SU-DHL-6 (cell line): ENCODE data around the gene NEBL.

Experiments used
- H2AFZ ChIP-seq: fragments of 200-600 bp; sonication (generic); 2 replicates; pipeline ENCODE4 v1.6.1; 2014; ENCODE audit warnings: low read depth, mild to moderate bottlenecking, moderate library complexity, mixed read lengths, antibody characterized with exemption, low read length; ENCODE audit not compliant: severe bottlenecking
- H3F3A ChIP-seq: fragments of 200-600 bp; shearing (Covaris generic); 2 replicates; pipeline ENCODE4 v1.6.0; 2016; ENCODE audit warnings: antibody characterized with exemption, mild to moderate bottlenecking; ENCODE audit not compliant: insufficient read depth
- H3K27ac ChIP-seq: fragments of 200-600 bp; sonication (generic); 2 replicates; pipeline ENCODE4 v1.5.1; 2016; ENCODE audit warnings: low read depth, mild to moderate bottlenecking, low read length, moderate library complexity, mixed read lengths
- H3K27me3 ChIP-seq: fragments of 200-600 bp; sonication (generic), shearing (Covaris generic); 2 replicates; pipeline ENCODE4 v1.6.0; 2014; ENCODE audit warnings: mild to moderate bottlenecking, low read length
- H3K36me3 ChIP-seq: fragments of 200-600 bp; sonication (generic); 2 replicates; pipeline ENCODE4 v1.6.1; 2014; ENCODE audit warnings: mild to moderate bottlenecking, low read length, mixed read lengths
- H3K4me2 ChIP-seq: fragments of 300-600, 200-600 bp; shearing (Covaris generic), sonication (generic); 2 replicates; pipeline ENCODE4 v1.6.0; 2014; ENCODE audit warnings: low read length, low read depth, mild to moderate bottlenecking; ENCODE audit not compliant: poor library complexity, severe bottlenecking
- H3K4me3 ChIP-seq: fragments of 200-600 bp; sonication (generic); 2 replicates; pipeline ENCODE4 v1.5.1; 2014; ENCODE audit warnings: antibody characterized with exemption, low read length, mild to moderate bottlenecking, mixed read lengths; ENCODE audit not compliant: insufficient read depth, poor library complexity, severe bottlenecking
- H3K79me2 ChIP-seq: fragments of 200-600 bp; sonication (generic); 2 replicates; pipeline ENCODE4 v1.6.1; 2014; ENCODE audit warnings: mild to moderate bottlenecking, low read length, moderate library complexity; ENCODE audit not compliant: insufficient read depth
- H3K9ac ChIP-seq: fragments of 200-600 bp; sonication (generic); 2 replicates; pipeline ENCODE4 v1.7.0; 2014; ENCODE audit warnings: mild to moderate bottlenecking, low read length
- H3K9me2 ChIP-seq: fragments of 200-600 bp; sonication (generic); replicated peaks from 2 replicates; pipeline ENCODE4 v1.6.1; 2014; ENCODE audit warnings: low read length; ENCODE audit not compliant: insufficient read depth
- H3K9me3 ChIP-seq: fragments of 200-600 bp; sonication (generic); 2 replicates; pipeline ENCODE4 v1.6.1; 2014; ENCODE audit warnings: low read length, mixed read lengths; ENCODE audit not compliant: insufficient read depth
- H4K20me1 ChIP-seq: fragments of 200-600 bp; sonication (generic); 2 replicates; pipeline ENCODE4 v1.6.1; 2014; ENCODE audit warnings: low read depth, mild to moderate bottlenecking, antibody characterized with exemption, low read length, moderate library complexity, mixed read lengths
- EZH2phosphoT487 ChIP-seq: fragments of 200-600 bp; sonication (generic), shearing (Covaris generic); conservative IDR thresholded peaks from 2 replicates; pipeline ENCODE4 v1.6.1; 2018; ENCODE audit warnings: mild to moderate bottlenecking, antibody characterized with exemption, low read length, moderate library complexity, mixed read lengths
- TF ChIP-seq, protein P1 (sequence below): fragments of 200-600 bp; sonication (generic); IDR thresholded peaks from one replicate; pipeline ENCODE4 v1.5.1; 2017; ENCODE audit warnings: antibody characterized with exemption, mild to moderate bottlenecking, low read length, moderate library complexity; ENCODE audit not compliant: insufficient read depth, poor library complexity, severe bottlenecking

The NEBL gene

DNA sequence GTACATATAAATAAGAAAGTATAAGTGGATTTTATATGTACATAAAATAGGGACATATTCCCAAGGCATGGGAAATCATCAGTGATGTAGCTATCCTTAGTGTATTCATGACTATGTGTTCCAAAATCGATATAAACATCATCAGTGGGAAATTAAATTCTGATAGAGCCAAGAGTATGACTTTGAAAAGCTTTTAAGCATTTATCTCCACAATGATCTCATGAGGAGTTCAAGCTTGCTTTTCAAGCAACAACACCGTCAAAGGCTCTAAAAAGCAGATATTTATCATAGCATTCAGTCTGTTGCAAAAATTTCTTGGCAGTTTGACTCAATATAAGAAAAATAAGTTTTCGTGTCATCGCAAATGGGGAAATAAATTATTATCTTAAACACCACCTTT lies 14.5 kb upstream of the NEBL start:
- Histone ChIP-seq H3K79me2 (no peaks in the 10 kb centered on the region), H3K27me3 (no peaks in the 10 kb centered on the region), H2AFZ (no peak overlapping the region), H3F3A (no peaks in the 10 kb centered on the region), H3K9me2 (no peaks in the 10 kb centered on the region), H4K20me1 (no peaks in the 10 kb centered on the region), H3K36me3 (no peaks in the 10 kb centered on the region), H3K4me3 (no peak overlapping the region), H3K9me3 (no peaks in the 10 kb centered on the region), H3K4me2 (no peak overlapping the region), H3K9ac (no peak overlapping the region), H3K27ac (no peak overlapping the region)
- TF ChIP-seq EZH2phosphoT487 = no peak
- TF ChIP-seq, protein P1, sequence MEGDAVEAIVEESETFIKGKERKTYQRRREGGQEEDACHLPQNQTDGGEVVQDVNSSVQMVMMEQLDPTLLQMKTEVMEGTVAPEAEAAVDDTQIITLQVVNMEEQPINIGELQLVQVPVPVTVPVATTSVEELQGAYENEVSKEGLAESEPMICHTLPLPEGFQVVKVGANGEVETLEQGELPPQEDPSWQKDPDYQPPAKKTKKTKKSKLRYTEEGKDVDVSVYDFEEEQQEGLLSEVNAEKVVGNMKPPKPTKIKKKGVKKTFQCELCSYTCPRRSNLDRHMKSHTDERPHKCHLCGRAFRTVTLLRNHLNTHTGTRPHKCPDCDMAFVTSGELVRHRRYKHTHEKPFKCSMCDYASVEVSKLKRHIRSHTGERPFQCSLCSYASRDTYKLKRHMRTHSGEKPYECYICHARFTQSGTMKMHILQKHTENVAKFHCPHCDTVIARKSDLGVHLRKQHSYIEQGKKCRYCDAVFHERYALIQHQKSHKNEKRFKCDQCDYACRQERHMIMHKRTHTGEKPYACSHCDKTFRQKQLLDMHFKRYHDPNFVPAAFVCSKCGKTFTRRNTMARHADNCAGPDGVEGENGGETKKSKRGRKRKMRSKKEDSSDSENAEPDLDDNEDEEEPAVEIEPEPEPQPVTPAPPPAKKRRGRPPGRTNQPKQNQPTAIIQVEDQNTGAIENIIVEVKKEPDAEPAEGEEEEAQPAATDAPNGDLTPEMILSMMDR = no peak

DNA sequence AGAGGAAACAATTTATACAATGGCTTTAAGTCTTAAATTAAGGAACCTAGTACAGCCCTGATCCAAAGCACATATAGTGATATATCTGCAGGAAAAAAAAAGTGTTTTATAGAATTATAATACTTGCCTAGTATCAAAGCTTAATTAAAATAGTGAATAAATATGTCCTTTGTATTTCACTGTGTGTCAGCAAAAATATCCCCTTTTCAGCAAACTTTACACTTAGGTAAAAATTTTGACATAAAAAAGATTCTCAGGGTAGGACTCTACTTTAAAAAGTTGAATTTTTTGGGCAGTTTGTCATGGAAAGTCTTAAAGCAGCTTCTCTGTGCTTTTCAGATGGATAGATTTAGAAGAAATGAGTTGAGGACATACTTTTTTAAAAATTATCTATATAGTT lies 12.7 kb upstream of the NEBL start:
- no peak overlapping the region for H3K27ac ChIP-seq
- no peak overlapping the region for H3K4me2 ChIP-seq
- no peak overlapping the region for H2AFZ ChIP-seq
- no peak overlapping the region for H3K9ac ChIP-seq
- no peaks in the 10 kb centered on the region for H3K79me2 ChIP-seq
- no peaks in the 10 kb centered on the region for H3K27me3 ChIP-seq
- no peaks in the 10 kb centered on the region for H4K20me1 ChIP-seq
- no peaks in the 10 kb centered on the region for H3K36me3 ChIP-seq
- H3K9me3 ChIP-seq = no peaks in the 10 kb centered on the region
- no peak overlapping the region for H3K4me3 ChIP-seq
- H3F3A ChIP-seq = no peaks in the 10 kb centered on the region
- H3K9me2 ChIP-seq = no peaks in the 10 kb centered on the region
- TF ChIP-seq, protein P1 = no peak
- TF ChIP-seq EZH2phosphoT487 = no peak

DNA sequence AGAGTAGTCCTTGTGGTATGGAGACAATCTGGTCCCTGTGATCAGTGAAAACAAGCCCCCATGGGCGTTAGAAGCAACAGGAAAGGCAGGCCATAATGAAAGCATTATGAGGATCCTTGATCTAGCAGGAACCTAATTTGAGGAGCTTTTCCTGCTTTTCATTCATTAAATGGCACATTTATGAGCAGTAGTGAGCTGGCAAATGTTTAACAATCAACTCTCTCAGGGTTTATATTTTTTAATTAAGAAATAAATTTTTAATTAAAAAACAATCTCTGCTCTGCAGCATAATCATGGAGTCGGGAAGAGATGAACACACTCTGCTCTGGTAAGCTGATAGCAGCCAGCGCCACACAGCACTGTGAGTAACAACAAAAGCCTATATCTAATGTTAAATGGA lies 11.3 kb upstream of the NEBL start:
- H3K4me2 ChIP-seq = no peak overlapping the region
- H3K9me3 ChIP-seq = no peaks in the 10 kb centered on the region
- H3K9ac ChIP-seq = no peak overlapping the region
- H3K9me2 ChIP-seq = no peaks in the 10 kb centered on the region
- H3K4me3 ChIP-seq = no peak overlapping the region
- H2AFZ ChIP-seq = no peak overlapping the region
- no peaks in the 10 kb centered on the region for H3F3A ChIP-seq
- no peaks in the 10 kb centered on the region for H3K36me3 ChIP-seq
- no peaks in the 10 kb centered on the region for H4K20me1 ChIP-seq
- TF ChIP-seq, protein P1 = no peak
- no peak for TF ChIP-seq EZH2phosphoT487
- H3K27me3 ChIP-seq = no peaks in the 10 kb centered on the region
- no peaks in the 10 kb centered on the region for H3K79me2 ChIP-seq
- H3K27ac ChIP-seq = no peak overlapping the region
